Ovary (tissue), 3 donors: Measurements from ENCODE around the gene DHX8.

Source experiments
- EP300 ChIP-seq: sonication (generic); formaldehyde crosslinking; IDR thresholded peaks from one replicate; pipeline ENCODE4 v1.6.1; 2017; ENCODE audit warnings: antibody characterized with exemption
- POLR2A ChIP-seq: fragments of 450-650 bp; IDR thresholded peaks from one replicate; pipeline ENCODE4 v1.6.1; 2017; ENCODE audit warnings: antibody characterized with exemption, mild to moderate bottlenecking, moderate library complexity
- TF ChIP-seq, protein P1 (sequence below), 3 donors: fragments of 450-650 bp in 2 of 3; fragments of 200-600 bp in 1 of 3; IDR thresholded peaks; one replicate each; pipeline versions ENCODE4 v1.5.1 to v1.8.0; 2016 to 2022; ENCODE audit warnings: antibody characterized with exemption in 3 of 3, mild to moderate bottlenecking in 1 of 3
- donor health status: DM: no; HTN: no; CAD: no.

DNA sequence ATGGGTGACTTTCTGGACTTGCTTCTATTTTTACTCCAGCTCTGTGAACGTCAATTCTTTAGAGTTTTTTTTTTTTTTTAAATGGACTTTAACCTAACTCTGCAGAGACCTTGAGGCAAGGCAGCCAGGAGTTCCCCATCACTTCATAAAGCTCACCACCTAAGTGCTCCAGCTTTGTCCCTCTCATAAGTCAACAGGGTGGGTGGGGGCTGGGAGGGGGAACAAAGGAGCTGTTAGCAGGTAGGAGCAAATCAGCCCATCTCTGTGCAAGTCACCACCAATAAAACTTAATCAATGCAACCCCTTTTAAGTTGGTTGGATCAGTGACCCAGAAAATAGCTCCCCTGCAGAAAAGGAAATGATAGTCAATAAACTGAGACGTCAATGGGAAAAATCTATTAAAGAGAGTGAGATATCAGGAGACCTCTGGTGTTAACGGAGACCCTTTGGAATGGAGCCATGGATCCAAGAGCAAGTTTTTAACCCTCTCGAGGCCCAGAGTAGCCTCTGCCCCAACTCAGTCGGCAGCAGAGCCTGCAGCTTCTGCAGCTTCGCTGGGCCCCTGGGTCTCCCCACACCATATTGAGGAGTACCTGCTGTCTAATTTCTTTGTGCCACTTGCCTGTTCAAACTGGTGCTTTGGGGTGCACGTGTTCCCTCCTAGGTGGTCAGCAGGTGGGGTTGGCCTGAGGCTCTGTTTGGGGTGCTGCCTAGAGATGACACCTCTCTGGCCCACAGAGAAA lies 90.0 kb downstream of the DHX8 start:
- TF ChIP-seq, protein P1, sequence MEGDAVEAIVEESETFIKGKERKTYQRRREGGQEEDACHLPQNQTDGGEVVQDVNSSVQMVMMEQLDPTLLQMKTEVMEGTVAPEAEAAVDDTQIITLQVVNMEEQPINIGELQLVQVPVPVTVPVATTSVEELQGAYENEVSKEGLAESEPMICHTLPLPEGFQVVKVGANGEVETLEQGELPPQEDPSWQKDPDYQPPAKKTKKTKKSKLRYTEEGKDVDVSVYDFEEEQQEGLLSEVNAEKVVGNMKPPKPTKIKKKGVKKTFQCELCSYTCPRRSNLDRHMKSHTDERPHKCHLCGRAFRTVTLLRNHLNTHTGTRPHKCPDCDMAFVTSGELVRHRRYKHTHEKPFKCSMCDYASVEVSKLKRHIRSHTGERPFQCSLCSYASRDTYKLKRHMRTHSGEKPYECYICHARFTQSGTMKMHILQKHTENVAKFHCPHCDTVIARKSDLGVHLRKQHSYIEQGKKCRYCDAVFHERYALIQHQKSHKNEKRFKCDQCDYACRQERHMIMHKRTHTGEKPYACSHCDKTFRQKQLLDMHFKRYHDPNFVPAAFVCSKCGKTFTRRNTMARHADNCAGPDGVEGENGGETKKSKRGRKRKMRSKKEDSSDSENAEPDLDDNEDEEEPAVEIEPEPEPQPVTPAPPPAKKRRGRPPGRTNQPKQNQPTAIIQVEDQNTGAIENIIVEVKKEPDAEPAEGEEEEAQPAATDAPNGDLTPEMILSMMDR (IDR thresholded peaks at IDR 0.05): no peak
- TF ChIP-seq POLR2A: no peak
- TF ChIP-seq EP300: no peak
